Left colon (tissue), 2 donors: Measurements from ENCODE around the gene DHX57. TPM values are rescaled to one million over a fixed set of nuclear protein-coding genes. Genes with fewer than 3 reads are reported as not detected.

Experiments
- ATAC-seq: fragments of 200-7000 bp; cut with Tn5 transposase; one replicate; pipeline ENCODE4 v1.9.1; 2020; ENCODE audit warnings: mild to moderate bottlenecking, moderate library complexity
- DNase-seq, 2 donors: peaks; one replicate each; pipeline ENCODE4 v3.0.0-alpha.2; 2020
- intact Hi-C, 2 donors: fragments of 100-400 bp; cut with DNase I in 1 of 2; cut with micrococcal nuclease in 1 of 2; formaldehyde crosslinking; loops; one replicate each; pipeline versions ENCODE4 v1.11.2 to v1.14.0; 2022; cut with DNase I, micrococcal nuclease
- long read RNA-seq: library from polyadenylated mRNA; unstranded; transcript quantifications from one replicate; pipeline ENCODE4 v2.0.0, GENCODE V29; 2021
- total RNA-seq, 2 donors: library from RNA; stranded (reverse); fragmentation: NEBNext Ultra II Directional; extraction: Animal tissue kit (Norgen Biotek cat#: 25700); gene quantifications; one replicate each; pipeline ENCODE4 v1.2.1, GENCODE V29; 2021
- donor health status: DM: no; HTN: no; CAD: no.
- donor health status: DM: yes; HTN: yes; CAD: no.

The DHX57 gene, protein sequence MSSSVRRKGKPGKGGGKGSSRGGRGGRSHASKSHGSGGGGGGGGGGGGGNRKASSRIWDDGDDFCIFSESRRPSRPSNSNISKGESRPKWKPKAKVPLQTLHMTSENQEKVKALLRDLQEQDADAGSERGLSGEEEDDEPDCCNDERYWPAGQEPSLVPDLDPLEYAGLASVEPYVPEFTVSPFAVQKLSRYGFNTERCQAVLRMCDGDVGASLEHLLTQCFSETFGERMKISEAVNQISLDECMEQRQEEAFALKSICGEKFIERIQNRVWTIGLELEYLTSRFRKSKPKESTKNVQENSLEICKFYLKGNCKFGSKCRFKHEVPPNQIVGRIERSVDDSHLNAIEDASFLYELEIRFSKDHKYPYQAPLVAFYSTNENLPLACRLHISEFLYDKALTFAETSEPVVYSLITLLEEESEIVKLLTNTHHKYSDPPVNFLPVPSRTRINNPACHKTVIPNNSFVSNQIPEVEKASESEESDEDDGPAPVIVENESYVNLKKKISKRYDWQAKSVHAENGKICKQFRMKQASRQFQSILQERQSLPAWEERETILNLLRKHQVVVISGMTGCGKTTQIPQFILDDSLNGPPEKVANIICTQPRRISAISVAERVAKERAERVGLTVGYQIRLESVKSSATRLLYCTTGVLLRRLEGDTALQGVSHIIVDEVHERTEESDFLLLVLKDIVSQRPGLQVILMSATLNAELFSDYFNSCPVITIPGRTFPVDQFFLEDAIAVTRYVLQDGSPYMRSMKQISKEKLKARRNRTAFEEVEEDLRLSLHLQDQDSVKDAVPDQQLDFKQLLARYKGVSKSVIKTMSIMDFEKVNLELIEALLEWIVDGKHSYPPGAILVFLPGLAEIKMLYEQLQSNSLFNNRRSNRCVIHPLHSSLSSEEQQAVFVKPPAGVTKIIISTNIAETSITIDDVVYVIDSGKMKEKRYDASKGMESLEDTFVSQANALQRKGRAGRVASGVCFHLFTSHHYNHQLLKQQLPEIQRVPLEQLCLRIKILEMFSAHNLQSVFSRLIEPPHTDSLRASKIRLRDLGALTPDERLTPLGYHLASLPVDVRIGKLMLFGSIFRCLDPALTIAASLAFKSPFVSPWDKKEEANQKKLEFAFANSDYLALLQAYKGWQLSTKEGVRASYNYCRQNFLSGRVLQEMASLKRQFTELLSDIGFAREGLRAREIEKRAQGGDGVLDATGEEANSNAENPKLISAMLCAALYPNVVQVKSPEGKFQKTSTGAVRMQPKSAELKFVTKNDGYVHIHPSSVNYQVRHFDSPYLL (N-terminal part only)
- 10 to 100 TPM in 1 of 2 donors, 1 to 10 TPM in 1; 9.6 to 14.1 TPM for total RNA-seq
- long read RNA-seq, full-length matches to known transcripts, result 1 of 2 reads
- long read RNA-seq, partial matches to known transcripts, result 0 of 2 reads
- long read RNA-seq, other reads (novel, unspliced or antisense), result 1 of 2 reads

DNA sequence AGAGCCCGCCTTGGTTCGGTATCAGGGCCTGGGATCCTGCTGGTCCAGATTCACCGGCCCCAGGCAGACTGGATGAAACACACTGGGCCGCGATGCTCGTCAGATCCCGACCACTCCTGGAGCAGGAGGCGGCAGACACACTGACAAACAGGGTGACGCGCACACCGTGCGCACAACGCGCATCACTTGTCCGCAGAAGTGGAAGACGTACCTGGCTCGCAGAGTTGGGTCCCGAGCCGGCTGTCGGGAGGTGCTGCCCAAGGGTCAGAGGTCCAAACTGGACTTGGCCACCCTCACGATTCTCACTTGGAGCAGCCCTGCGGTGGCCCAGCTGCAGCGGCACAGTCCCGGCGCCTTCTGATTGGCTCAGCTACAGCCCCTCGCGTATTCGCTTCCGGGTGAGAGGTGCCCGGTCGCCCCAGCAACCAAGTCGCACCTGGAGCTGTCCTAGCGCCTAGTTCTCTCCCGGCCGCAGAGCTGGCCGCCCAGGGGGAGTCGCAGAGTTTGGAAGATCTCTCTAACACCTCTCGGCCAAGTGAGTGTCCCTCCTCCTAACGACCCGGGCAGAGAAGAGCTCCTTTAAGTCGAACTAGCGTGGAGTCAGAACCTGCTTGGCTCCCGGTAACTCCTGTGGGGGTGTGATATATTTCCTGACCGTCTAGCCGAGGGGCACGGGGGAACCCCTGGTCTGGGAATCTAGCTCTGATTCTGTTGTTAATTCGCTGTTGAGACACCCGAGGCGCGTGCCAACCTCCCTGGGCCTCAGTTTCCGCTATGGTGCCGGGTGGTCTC is at the start of gene DHX57, which contains the start of gene MORN2:
Gene DHX57, minus strand, starts transcription at position 359 of the 792 bp plus-strand sequence. CDS start 7,529 bp downstream, outside the sequence.
Gene MORN2, plus strand, starts transcription at position 401 of the 792 bp plus-strand sequence.
- peak; percentile 98 for ATAC-seq
- peak; percentile 90 to 92 for DNase-seq
- intact Hi-C loops, result no loop called here

DNA sequence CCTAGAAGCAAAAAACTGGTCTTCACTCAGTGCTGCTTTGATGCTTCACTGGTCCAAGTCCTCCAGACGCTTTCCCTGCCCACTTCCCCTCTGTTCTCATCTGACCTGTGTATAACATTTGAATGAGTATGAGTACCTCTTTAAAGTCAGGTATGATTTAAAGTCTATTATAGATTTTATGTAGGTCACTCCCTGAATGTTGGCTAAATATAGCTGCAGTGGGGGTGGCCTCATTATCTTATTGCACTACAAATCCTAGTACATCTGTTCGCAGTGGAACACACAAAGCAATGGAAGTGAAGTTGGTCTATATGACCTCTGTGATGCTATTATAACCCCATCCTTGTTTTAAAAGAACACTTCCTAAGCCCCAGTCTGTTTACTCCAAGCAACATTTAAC is 47.2 kb upstream of the DHX57 start:
- intact Hi-C loops, result no loop called here
- ATAC-seq (peak; percentile 46), DNase-seq (no peak)

DNA sequence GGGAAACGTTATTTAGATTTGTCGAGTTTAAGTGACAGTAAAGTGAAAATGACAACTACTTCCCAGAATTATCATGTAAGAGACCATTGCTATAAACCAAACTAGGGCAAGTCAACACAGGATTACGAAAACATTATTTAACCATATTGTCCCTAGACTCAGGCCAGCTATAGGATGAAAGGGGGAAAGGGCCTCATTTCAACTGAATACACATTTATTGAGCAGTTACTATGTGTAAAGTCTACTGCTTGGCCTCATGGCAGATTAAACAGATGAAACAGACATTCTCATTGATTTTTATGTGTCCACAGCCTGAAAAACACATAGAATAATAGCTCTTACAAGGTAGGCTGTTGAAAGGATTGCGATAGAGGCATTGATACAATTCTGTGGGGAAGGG is 46.7 kb upstream of the DHX57 start:
- ATAC-seq (no peak), DNase-seq (no peak)
- intact Hi-C loops, result no loop called here

DNA sequence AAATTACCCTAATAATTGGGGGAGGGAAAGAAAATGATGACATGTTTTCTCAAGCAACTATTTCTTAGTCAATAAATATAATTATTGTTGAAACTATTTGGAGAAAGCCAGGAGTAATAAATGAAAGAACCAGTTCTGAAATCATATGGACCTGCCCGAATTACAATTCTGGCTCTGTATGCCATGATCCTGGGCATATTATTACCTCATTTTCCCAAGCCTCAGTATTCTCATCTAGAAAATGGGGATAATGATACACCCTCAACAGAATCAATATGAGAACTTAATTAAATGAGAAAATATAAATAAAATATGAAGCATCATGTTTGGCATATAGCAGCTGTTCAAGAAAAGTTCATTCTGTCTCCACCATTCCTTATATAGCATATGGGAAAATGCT is 36.9 kb upstream of the DHX57 start:
- intact Hi-C loops, result no loop called here
- ATAC-seq (no peak), DNase-seq (no peak)

DNA sequence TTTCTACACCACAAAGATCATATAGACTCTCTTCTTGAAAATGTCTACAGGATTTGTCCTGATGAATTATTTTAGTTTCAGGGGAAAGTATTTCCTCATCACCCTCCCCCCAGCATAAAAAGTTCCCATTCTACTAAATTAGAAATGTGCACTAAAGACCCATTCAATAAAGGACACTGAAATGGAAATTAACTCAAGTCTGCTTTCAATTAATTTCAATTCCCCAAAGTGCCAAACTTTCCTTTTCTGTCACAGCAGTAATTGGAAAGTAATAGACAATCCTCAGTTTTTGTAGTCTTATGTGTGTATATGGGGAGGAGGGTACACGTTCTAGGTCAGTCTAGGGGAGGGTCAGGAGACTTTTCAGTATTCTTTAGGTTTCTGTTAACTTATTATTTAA is 35.5 kb upstream of the DHX57 start:
- ATAC-seq (no peak), DNase-seq (no peak)
- intact Hi-C loops, result no loop called here

DNA sequence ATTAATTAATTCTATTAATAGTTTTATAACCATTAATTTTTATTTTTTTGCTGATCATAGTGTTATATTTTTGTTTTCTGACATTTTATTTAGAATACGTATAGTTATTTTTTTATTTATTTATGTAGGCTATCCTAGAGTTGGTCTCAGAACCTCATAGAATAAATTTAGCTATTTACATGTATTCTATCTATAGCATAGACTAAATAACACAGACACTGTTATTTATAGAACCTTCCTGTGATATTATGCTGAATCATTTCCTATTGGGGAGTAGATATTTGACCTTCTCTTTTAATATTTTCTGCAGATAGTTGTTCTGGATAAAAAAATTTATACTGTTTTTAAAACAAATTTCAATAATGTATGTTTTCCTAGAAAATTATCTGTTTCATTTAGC is 34.1 kb upstream of the DHX57 start:
- intact Hi-C loops, result no loop called here
- DNase-seq (no peak), ATAC-seq (no peak)

DNA sequence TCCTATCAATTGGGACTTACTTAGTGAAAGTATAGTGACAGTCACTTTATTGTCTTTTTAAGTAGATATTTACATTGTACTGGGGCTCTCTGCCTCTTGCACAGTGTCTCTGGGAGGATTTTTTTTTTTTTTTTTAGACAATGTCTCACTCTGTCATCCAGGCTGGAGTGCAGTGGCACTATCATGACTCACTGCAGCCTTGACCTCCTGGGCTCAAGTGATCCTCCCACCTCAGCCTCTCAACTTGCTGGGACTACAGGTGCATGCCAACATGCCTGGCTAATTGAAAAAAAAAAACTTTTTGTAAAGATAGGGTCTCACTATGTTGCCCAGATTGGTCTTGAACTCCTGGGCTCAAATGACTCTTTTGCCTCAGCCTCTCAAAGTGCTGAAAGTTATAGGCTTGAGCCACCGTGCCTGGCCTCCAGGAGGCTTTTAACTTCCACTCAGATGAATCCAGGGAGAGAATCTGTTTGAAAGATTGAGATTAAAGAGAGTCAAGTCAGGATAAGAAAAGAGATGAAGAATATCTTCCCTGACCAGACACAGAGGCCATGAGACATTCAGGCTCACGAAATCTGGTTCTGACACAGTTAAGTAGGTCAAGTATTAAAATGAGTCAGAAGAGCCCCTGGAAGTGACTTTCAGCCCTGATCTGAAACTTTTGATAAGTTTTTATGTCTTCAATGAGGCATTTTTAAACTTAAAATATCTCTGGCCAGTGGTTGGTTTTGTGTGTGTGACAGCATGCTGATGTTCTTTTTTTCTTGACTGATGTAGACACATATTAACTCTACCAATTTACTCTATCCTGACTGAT is 32.2 kb upstream of the DHX57 start:
- DNase-seq (no peak), ATAC-seq (no peak)
- intact Hi-C loops, result no loop called here

DNA sequence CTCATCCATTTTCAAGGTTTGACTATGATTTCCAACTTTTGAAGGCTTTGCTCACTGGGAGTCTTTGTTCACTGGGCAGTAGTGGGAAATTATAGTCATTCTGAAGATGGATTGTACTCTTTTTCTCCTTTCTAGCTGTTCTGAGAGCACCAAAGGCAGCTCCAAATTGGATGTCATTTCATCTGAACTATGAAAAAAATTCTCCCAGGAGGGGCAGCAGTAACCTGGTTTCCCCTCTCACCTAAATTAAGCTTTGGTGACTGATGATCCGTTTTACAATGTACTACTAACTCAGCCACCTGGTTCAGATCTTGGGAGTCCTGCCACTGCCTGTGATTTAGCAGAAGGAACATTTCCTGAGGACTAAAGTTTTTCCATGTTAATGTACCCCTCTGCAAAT is 31.5 kb upstream of the DHX57 start:
- intact Hi-C loops, result no loop called here
- DNase-seq, result no peak
- ATAC-seq, result no peak

DNA sequence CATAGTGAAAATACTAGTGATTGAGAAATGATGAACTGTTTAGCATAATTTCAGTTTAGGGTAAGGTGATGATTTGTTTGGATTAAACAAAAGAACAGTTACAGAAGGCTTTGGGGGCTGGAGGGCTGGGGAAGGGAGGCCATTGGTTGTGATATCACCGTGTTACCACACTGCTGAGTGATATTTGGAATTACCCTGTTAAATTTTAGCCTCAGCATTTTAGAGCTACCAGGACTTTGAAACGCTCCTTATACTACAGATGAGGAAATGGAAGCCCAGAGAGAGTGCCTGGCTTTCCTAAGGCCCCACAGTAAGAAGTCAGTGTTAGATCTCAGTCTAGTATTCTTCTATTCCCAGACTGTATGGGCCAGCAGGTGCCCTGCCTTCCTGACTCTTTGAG is 29.5 kb upstream of the DHX57 start:
- intact Hi-C loops, result no loop called here
- ATAC-seq, result no peak
- no peak for DNase-seq

DNA sequence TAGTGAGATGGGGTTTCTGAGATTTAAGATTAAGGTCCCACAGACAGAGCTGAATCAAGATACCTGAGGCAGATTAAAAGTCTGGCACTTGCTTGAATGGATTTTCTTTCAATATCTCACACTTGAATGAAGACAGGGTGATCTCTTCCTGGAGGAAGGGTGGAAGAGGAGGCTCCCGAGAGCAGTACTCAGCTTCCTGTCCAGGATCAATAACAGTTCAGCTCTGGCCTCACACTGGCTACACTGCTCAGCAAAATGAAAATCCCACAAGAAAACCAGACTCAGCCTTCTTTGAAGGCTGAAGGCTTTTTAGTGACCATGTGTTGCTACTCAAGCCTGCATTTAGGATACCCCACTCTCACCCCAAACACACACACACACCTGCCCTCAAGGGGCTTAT is 25.0 kb upstream of the DHX57 start:
- intact Hi-C loops, result no loop called here
- DNase-seq, result no peak

DNA sequence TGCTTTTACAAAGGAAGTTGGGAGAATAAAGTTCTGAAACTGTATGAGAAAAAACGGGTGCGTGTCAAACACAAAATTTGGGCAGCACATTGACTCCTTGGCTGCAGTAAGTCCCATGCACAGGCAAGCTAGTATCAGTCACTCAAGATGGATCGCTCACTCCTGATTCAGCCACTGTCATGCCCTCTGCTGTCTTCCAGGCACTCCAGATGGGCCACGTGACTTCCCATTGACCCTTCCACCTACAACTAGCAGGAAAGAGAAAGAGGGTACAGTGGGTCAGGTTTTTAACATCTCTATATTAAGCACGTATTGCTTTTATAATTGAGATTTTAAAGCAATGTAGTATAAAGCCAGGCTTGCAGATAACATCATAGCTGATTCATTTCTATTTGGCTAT is 22.5 kb upstream of the DHX57 start:
- ATAC-seq (no peak), DNase-seq (no peak)
- intact Hi-C loops, result no loop called here

More for the DNA sequence above, 25.0 kb upstream of the DHX57 start:
- ATAC-seq, result no peak

DNA sequence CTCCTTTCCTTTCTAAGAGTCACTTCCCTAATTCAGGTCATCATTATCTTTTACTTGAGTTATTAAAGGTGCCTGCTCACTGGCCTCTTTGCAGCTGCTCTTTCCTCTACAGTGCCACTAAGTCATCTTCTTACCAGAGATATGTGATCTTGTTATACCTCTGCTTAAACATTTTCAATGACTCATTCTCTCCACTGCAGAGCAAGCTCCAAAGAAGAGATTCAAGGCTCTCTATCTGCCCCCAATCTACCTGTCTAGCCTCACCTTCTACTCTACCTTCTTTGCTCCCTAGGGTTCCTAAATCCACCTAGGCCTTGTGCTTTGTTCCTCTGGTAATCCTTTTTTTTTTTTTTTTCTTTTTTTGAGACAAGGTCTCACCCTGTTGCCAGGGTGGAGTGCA is 17.1 kb upstream of the DHX57 start:
- ATAC-seq, result no peak
- intact Hi-C loops, result no loop called here

DNA sequence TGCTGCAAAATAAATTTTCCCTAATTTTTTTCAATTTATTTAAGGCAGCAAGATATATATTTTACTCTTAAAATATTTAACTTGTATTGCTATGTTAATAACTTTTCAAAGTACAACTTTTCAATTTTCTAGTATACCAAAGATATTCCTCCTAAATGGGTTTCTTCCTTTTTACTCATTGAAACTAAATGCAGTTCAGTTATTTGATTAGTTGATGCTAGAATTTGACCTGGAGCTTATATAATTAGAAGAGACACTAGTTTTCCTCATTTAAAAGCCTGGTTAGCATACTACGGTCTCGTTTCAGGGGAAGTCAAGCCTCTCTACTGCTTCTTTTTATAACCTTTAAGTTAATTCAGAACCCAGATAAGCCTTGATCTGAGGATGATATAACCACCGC is 13.8 kb upstream of the DHX57 start, which contains the start of gene ARHGEF33:
Gene ARHGEF33, plus strand, starts transcription at position 301 of the 400 bp plus-strand sequence. CDS start 29,573 bp downstream, outside the sequence.
- intact Hi-C loops, result no loop called here
- ATAC-seq (no peak), DNase-seq (no peak)

More for the DNA sequence above, 17.1 kb upstream of the DHX57 start:
- no peak for DNase-seq

DNA sequence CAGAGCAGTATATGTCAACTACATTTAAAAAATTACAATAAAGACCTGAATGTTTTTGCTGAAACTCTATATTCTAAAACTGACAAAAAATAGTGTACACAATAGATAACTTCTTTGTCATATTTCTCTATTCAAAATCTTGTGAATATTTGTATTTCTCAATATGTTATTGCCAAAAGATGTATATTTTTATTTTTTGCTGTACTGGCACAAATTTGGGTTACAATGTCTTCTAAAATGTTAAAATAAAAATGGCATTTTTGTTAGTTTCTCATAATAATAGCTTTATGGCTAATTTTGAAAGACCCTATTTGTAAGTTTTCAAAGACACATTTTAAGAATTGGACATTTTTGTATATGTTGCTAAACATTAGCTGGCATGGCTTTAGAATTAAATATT is 13.3 kb upstream of the DHX57 start:
- ATAC-seq (no peak), DNase-seq (no peak)
- intact Hi-C loops, result no loop called here

DNA sequence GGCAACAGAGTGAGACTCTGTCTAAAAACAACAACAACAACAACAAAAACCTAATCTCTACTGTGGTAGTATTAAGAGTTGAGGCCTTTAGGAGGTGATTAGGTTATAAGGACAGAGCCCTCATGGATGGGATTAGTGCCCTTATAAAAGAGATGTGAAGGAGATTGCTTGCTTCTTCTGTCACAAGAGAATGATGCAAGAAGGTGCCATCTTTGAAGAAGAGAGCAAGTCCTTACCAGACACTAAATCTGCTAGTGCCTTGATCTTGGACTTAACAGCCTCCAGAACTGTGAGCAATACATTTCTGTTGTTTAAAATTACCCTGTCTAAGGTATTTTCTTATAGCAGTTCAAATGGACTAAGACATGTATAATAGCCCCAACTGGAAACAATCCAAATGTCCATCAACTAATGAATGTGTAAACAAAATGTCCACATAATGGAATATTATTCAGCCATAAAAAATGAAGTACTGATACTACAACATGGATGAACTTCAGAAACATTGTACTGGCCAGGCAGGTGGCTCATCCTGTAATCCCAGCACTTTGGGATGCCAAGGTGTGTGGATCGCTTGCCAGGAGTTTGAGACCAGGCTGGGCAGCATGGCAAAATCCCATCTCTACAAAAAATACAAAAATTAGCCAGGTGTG is 12.3 kb upstream of the DHX57 start:
- DNase-seq (no peak), ATAC-seq (no peak)

DNA sequence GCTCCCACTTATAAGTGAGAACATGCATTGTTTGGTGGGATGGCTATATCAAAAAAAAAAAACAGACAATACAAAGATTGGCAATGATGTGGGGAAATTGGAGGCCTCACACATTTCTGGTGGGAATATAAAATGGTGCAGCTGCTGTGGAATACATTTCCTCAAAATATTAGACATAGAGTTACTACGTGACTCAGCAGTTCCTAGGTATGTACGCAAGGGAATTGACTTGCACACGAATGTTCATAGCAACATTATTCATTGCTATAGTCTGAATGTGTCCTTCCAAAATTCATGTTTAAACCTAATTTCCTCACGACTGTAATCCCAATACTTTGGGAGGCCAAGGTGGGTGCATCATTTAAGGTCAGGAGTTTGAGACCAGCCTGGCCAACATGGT is 11.6 kb upstream of the DHX57 start:
- intact Hi-C loops, result no loop called here
- DNase-seq (no peak), ATAC-seq (no peak)

More for the DNA sequence above, 12.3 kb upstream of the DHX57 start:
- intact Hi-C loops, result no loop called here

DNA sequence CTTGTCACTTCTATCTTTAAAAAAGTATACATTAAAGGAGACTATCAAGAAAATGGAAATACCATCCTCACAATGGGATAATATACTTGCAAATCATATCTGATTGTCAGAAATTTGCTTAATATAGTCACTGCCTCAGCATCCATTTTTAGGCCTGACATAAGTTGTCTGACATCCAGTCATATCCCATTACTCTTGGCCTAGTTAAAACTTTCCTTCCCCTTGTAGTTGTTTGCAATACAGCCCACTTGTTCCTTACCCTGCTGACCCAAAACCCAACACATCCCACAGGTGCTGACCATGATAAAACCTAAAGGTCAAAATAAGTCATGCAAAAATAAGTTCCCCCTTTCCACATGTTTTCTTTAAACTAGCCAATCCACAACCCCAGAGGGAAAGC is 10.3 kb upstream of the DHX57 start:
- DNase-seq, result no peak
- intact Hi-C loops, result no loop called here
- no peak for ATAC-seq
